Activated CD4-positive, alpha-beta T cell treated with anti-CD3 and anti-CD28 coated beads, Interleukin-2, amount 50 U/mL, for 1 hour (primary cell): Measurements from ENCODE around the gene ZNF831.

Experiments
- DNase-seq: peaks from one replicate; pipeline ENCODE4 v3.0.0-alpha.2; 2020

The ZNF831 gene

GRCh38 chr20:59217794-59218280 lies 54.2 kb downstream of the ZNF831 start:
- no peak for DNase-seq

- no peak for DNase-seq
Measured at GRCh38 chr20:59219211-59219610, 55.6 kb downstream of the ZNF831 start.

GRCh38 chr20:59220161-59220560 lies 56.5 kb downstream of the ZNF831 start:
- no peak for DNase-seq

GRCh38 chr20:59221049-59221706 lies 57.6 kb downstream of the ZNF831 start:
- no peak for DNase-seq

GRCh38 chr20:59221707-59222252 lies 58.2 kb downstream of the ZNF831 start:
- no peak for DNase-seq

- DNase-seq, result peak; percentile 80
Measured at GRCh38 chr20:59222253-59223181, 58.9 kb downstream of the ZNF831 start.

- DNase-seq, result no peak
Measured at GRCh38 chr20:59223182-59223601, 59.6 kb downstream of the ZNF831 start.

- DNase-seq, result no peak
Measured at GRCh38 chr20:59223750-59224149, 60.1 kb downstream of the ZNF831 start.

- DNase-seq, result no peak
Measured at GRCh38 chr20:59224236-59224635, 60.6 kb downstream of the ZNF831 start.

GRCh38 chr20:59230385-59230784 lies 66.8 kb downstream of the ZNF831 start:
- no peak for DNase-seq

- DNase-seq, result no peak
Measured at GRCh38 chr20:59231124-59231804, 67.6 kb downstream of the ZNF831 start.

- no peak for DNase-seq
Measured at GRCh38 chr20:59232618-59233017, 69.0 kb downstream of the ZNF831 start.

- DNase-seq, result no peak
Measured at GRCh38 chr20:59235226-59235625, 71.6 kb downstream of the ZNF831 start.

- no peak for DNase-seq
Measured at GRCh38 chr20:59240006-59240405, 76.4 kb downstream of the ZNF831 start.

GRCh38 chr20:59242714-59243626 lies 79.3 kb downstream of the ZNF831 start:
- no peak for DNase-seq

GRCh38 chr20:59246691-59247400 lies 83.2 kb downstream of the ZNF831 start:
- no peak for DNase-seq

- DNase-seq, result no peak
Measured at GRCh38 chr20:59247731-59248684, 84.4 kb downstream of the ZNF831 start.

- no peak for DNase-seq
Measured at GRCh38 chr20:59250293-59250692, 86.7 kb downstream of the ZNF831 start.

- DNase-seq, result peak; percentile 38
Measured at GRCh38 chr20:59253325-59253724, 89.7 kb downstream of the ZNF831 start.

- DNase-seq, result peak; percentile 24
Measured at GRCh38 chr20:59253779-59254319, 90.2 kb downstream of the ZNF831 start.
